Metanephros (tissue), 1 donor: ENCODE measurements around the gene ZNF35. TPM values are rescaled to one million over a fixed set of nuclear protein-coding genes. Genes with fewer than 3 reads are reported as not detected.

ENCODE experiments used
- total RNA-seq: library from RNA; depleted of rRNA; stranded (reverse); fragments of >200 nt; gene quantifications from one replicate; pipeline ENCODE4 v1.2.3, GENCODE V29; 2014

The ZNF35 gene
- 9.9 TPM for total RNA-seq

GRCh38 chr3:44648564-44649229, at the start of gene ZNF35:
Gene ZNF35, plus strand, starts transcription at chr3:44648732. Its CDS starts 2,336 bp downstream, at chr3:44651068.

GRCh38 chr3:44624749-44625480, 23.6 kb upstream of the ZNF35 start, which contains the start of gene ZNF197:
Gene ZNF197, plus strand, starts transcription at chr3:44625036. Its CDS starts 4,119 bp downstream, at chr3:44629155.

Other genes starting within 250 kb of the ZNF35 start
- 23.6 TPM for gene ZNF445, start 171.1 kb upstream of the ZNF35 start, total RNA-seq
- 16.3 TPM for gene ZKSCAN7, start 93.5 kb upstream of the ZNF35 start, total RNA-seq
- 8.2 TPM for gene ZNF660, start 63.8 kb upstream of the ZNF35 start, total RNA-seq
- 27.3 TPM for gene ZNF197, start 23.7 kb upstream of the ZNF35 start, total RNA-seq
- gene ZNF502, start 63.9 kb downstream of the ZNF35 start, total RNA-seq: 8.0 TPM
- gene ZNF501, start 80.9 kb downstream of the ZNF35 start, total RNA-seq: 9.2 TPM
- gene KIAA1143, start 112.9 kb downstream of the ZNF35 start, total RNA-seq: 25.5 TPM
- gene KIF15, start 113.1 kb downstream of the ZNF35 start, total RNA-seq: 6.4 TPM
- gene TMEM42, start 213.2 kb downstream of the ZNF35 start, total RNA-seq: 11.8 TPM
- not detected for gene TGM4, start 225.9 kb downstream of the ZNF35 start, total RNA-seq